Breast epithelium (tissue), 4 donors: ENCODE measurements around the gene LRRC46. TPM values are rescaled to one million over a fixed set of nuclear protein-coding genes. Genes with fewer than 3 reads are reported as not detected.

Experiments used
- DNase-seq, 2 donors: peaks; one replicate each; pipeline ENCODE4 v3.0.0-alpha.2; 2019; ENCODE audit warnings: low spot score in 2 of 2
- H3K27ac ChIP-seq, 2 donors: fragments of 200-600 bp; sonication (generic) in 1 of 2; one replicate each; pipeline ENCODE4 v1.5.1; 2016 to 2019; ENCODE audit warnings: mild to moderate bottlenecking in 1 of 2
- H3K27me3 ChIP-seq, 2 donors: fragments of 200-600 bp; sonication (generic) in 1 of 2; one replicate each; pipeline versions ENCODE4 v1.5.1 to v1.6.0; 2017 to 2019; ENCODE audit warnings: control low read depth in 1 of 2, mild to moderate bottlenecking in 1 of 2
- H3K36me3 ChIP-seq: fragments of 200-600 bp; one replicate; pipeline ENCODE4 v1.5.1; 2019
- H3K4me1 ChIP-seq, 2 donors: fragments of 200-600 bp; sonication (generic); one replicate each; pipeline ENCODE4 v1.5.1; 2016 to 2019; ENCODE audit warnings: control low read depth in 1 of 2
- H3K4me3 ChIP-seq, 3 donors: fragments of 200-600 bp; sonication (generic); 1 replicate in 2 of 3; 2 replicates in 1 of 3; pipeline ENCODE4 v1.5.1; 2016 to 2019; ENCODE audit warnings: mild to moderate bottlenecking in 3 of 3, moderate library complexity in 2 of 3
- H3K9me3 ChIP-seq, 2 donors: fragments of 200-600 bp; sonication (generic) in 1 of 2; one replicate each; pipeline ENCODE4 v1.5.1; 2016 to 2019; ENCODE audit warnings: control low read depth in 1 of 2
- CTCF ChIP-seq, 3 donors: fragments of 450-650 bp; IDR thresholded peaks; one replicate each; pipeline ENCODE4 v1.5.1; 2016 to 2017; ENCODE audit warnings: antibody characterized with exemption in 3 of 3, mild to moderate bottlenecking in 3 of 3, moderate library complexity in 3 of 3
- POLR2A ChIP-seq: fragments of 450-650 bp; IDR thresholded peaks from one replicate; pipeline ENCODE4 v1.6.1; 2016; ENCODE audit warnings: antibody characterized with exemption, mild to moderate bottlenecking, moderate library complexity
- POLR2AphosphoS5 ChIP-seq, 3 donors: sonication (generic); formaldehyde crosslinking; IDR thresholded peaks; one replicate each; pipeline ENCODE4 v1.6.1; 2017; ENCODE audit warnings: antibody characterized with exemption in 3 of 3
- intact Hi-C: fragments of 100-400 bp; cut with DNase I; formaldehyde crosslinking; loops from one replicate; pipeline ENCODE4 v1.15.1; 2023; ENCODE audit warnings: low total_unique reads
- total RNA-seq, 3 donors: library from RNA; depleted of rRNA; stranded (reverse); fragments of >200 nt; gene quantifications; one replicate each; pipeline ENCODE4 v1.1.0, GENCODE V29; 2016

The LRRC46 gene
- total RNA-seq, 3 donors from 2014 or later = 0.16 to 0.59 (median 0.33) TPM

- peaks cover 10 to 18% of the 10 kb centered on the region in 2 donors for H3K4me1 ChIP-seq
- H3K36me3 ChIP-seq = no peaks in the 10 kb centered on the region
- no peak overlapping the region for H3K27ac ChIP-seq
- no peak overlapping the region for H3K4me3 ChIP-seq
- TF ChIP-seq POLR2A (no peak), POLR2AphosphoS5 (IDR thresholded peaks at IDR 0.05) (no peak), CTCF (IDR thresholded peaks at IDR 0.05) (no peak)
- H3K27me3 ChIP-seq = no peaks in the 10 kb centered on the region
- intact Hi-C loops = no loop called here
- H3K9me3 ChIP-seq = no peaks in the 10 kb centered on the region
- no peak for DNase-seq
Measured at GRCh38 chr17:47879028-47879585, 47.6 kb downstream of the LRRC46 start.

- Histone ChIP-seq H3K9me3 (no peaks in the 10 kb centered on the region), H3K4me3 (no peak overlapping the region), H3K4me1 (peaks cover 10 to 14% of the 10 kb centered on the region in 2 donors), H3K27ac (no peak overlapping the region), H3K36me3 (no peaks in the 10 kb centered on the region), H3K27me3 (no peaks in the 10 kb centered on the region)
- intact Hi-C loops = no loop called here
- DNase-seq = no peak
- TF ChIP-seq POLR2AphosphoS5 (IDR thresholded peaks at IDR 0.05) = no peak
- no peak for TF ChIP-seq CTCF (IDR thresholded peaks at IDR 0.05)
Measured at GRCh38 chr17:47879776-47880454, 48.4 kb downstream of the LRRC46 start.

- no peak for TF ChIP-seq POLR2A
- no peak for TF ChIP-seq POLR2AphosphoS5 (IDR thresholded peaks at IDR 0.05)
- TF ChIP-seq CTCF (IDR thresholded peaks at IDR 0.05) = no peak
- peak in 1 of 2 donors; percentile 64 for DNase-seq
- Histone ChIP-seq H3K27me3 (no peaks in the 10 kb centered on the region), H3K4me1 (peaks cover 13 to 14% of the 10 kb centered on the region in 2 donors), H3K4me3 (peak overlapping the region; percentile 3 to 43 (median 15)), H3K9me3 (no peaks in the 10 kb centered on the region), H3K36me3 (no peaks in the 10 kb centered on the region), H3K27ac (peak overlapping the region; percentile 77 to 78)
- intact Hi-C loops = no loop called here
Measured at GRCh38 chr17:47882247-47882646, 50.8 kb downstream of the LRRC46 start.

- peaks cover 13 to 14% of the 10 kb centered on the region in 2 donors for H3K4me1 ChIP-seq
- no peaks in the 10 kb centered on the region for H3K9me3 ChIP-seq
- H3K27me3 ChIP-seq = no peaks in the 10 kb centered on the region
- DNase-seq = no peak
- TF ChIP-seq POLR2AphosphoS5 (IDR thresholded peaks at IDR 0.05) (no peak), POLR2A (no peak), CTCF (IDR thresholded peaks at IDR 0.05) (no peak)
- H3K27ac ChIP-seq = peak overlapping the region; percentile 77 to 78
- peak overlapping the region in 2 of 3 donors; percentile 3 to 43 for H3K4me3 ChIP-seq
- intact Hi-C loops = no loop called here
- H3K36me3 ChIP-seq = no peaks in the 10 kb centered on the region
Measured at GRCh38 chr17:47882695-47883588, 51.5 kb downstream of the LRRC46 start.
